Left renal pelvis (tissue), 4 donors: Measurements from ENCODE around the gene ADGRA1. TPM values are rescaled to one million over a fixed set of nuclear protein-coding genes. Genes with fewer than 3 reads are reported as not detected.

Experiments
- DNase-seq, 4 donors: peaks; one replicate each; pipeline ENCODE4 v3.0.0-alpha.2; 2013; ENCODE audit warnings: low read depth in 4 of 4, low spot score in 3 of 4
- polyA plus RNA-seq, 4 donors: library from polyadenylated mRNA; unstranded; fragments of 120-200 nt; gene quantifications; one replicate each; pipeline ENCODE4 v1.2.1, GENCODE V29; 2013; ENCODE audit not compliant: insufficient read length in 4 of 4

The ADGRA1 gene
- polyA plus RNA-seq, 4 donors, result 0.57 to 1.6 (median 1.2) TPM

DNA sequence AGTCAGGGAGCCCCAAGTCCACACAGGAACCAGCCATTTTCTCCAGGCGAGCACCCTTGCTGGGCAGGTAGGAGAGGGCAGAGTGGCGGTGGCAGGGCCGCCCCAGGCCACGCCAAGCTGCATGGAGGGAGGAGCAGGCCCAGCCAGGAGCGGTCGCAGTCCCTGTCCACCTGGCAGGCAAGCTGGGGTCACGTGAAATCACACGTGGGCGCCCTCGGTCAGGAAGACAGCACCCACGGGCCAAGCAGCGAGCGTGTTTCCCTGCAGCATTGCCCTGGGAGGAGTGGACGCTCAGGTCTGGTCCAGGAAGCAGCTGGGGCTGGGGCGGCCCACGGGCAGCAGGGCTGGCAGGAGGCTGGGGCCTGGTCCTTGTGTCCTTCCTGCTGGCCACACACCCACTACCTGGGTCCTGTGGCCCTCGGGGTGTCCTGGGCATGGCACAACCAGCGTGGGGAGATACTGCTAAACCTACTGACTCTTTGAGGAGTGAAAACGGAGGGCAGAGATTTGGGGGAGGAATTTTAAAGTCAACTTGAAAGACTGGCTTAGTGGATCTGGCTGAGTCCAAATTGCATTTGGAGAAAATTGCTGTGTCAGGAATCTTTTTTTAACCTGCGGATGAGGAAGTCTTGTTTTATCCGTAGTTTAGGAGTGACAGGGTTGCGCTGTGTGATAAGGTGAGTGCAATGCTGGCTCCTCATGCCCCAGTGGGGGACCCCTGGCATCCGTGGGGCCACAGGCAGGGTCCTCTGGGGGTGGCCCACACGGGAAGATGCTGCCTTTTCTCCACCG lies 12.2 kb upstream of the ADGRA1 start:
- DNase-seq, result no peak

DNA sequence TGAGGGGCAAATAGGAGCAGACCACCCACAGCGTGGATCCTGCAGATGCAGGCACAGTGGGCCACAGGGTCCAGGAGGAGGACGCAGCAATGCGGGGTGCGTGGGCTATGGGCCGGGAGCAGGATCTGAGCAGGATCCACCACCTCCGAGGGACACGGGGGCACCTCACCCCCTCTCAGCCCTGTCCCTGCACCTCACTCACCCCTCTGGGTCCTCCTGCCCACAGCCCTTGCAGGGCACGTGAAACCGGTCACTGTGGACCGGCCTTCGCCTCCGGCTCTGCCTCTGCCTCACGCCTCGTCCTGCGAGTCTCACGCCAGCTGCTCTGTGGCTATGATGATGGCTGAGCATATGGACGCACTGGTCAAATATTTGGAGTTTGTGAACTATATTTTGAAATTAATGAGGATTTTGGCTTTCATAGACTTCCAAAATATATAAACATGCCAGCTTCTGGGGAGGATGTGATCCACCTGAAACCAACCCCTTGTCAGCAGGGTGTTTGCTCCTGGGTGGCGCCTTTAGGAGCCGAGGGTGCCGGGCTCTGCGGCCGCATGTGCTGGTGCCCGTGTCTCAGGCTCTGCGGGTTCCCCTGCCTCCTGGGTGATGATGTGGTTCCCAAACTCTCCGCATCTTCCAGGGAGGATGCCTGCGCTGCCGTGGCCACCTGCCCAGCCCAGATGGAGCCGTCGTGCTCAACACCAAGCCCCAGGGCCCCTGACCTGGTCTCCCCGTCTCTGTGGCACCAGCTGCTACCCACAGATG lies 11.3 kb upstream of the ADGRA1 start:
- no peak for DNase-seq

DNA sequence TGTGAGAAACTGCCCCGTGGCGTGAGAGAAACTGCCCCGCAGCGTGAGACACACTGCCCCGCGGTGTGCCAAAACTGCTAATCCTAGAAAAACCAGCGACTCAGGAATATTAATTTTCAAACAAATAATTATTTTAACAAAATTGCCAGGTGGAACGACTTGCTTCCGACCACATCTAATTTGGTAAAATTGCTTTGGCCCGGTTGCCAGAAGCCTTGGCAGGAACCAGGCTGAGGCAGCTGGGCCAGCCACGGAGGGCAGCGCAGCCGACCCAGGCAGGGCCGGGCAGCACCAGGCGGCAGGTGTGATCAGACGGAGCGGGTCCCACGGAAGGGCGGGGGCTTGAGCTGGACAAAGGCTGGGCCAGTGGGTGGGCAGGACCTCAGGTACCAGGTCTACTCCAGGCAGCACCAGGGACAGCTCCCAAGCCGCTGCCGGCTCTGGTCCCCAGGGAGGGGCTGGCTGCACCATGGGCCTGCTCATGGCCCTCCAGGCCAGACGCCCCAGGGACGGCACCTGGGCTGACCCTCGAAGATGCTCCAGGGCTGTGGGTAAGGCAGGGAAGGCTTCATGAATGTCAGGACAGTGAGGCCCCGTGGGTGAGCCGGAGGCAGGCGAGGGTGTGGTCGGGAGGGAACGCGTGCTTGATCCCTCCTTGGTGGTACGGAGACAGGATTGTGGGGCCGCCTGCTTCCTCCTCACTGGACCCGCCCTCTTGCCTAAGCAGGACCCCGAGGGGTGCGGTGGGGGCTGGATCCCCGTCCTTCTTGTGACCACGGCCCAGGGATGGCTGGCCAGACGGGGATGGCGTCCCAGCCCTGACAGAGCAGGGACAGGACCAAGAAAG lies 7.7 kb upstream of the ADGRA1 start:
- DNase-seq, result peak in 1 of 4 donors; percentile 42

DNA sequence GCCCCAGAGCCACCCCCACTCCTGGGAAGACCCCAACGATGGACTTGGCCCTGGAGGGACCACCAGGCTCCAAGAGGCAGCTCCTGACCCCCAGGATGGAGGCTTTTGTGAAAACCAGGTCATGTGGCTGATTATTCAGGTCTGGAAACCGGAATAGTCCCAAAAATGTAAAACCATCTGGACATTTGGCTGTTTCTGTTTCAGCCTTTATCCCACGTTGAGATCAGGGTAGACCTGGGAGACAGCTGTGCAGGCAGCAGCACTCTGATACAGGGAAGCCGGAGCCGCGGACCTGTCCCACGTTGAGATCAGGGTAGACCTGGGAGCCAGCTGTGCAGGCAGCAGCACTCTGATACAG lies 7.1 kb upstream of the ADGRA1 start:
- DNase-seq, result no peak

DNA sequence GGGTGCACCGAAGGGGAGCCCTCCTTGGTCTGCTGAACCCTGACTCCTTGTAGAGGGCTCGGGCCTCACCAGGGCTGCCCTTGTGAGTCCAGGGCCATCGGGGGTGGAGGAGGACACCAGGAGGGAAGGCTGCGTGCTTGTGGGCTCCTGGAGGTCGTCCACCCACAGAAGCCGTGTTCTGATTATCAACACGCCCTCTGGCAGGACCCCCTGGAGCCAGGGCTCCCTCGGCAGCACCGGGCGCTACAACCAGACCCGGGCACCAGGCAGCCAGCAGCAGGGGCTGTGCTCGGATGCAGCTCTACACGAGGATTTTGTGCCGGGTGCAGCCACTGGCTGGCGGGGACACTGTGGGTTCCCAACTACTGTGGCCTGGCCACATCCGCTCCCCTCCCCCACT lies 6.1 kb upstream of the ADGRA1 start:
- no peak for DNase-seq

DNA sequence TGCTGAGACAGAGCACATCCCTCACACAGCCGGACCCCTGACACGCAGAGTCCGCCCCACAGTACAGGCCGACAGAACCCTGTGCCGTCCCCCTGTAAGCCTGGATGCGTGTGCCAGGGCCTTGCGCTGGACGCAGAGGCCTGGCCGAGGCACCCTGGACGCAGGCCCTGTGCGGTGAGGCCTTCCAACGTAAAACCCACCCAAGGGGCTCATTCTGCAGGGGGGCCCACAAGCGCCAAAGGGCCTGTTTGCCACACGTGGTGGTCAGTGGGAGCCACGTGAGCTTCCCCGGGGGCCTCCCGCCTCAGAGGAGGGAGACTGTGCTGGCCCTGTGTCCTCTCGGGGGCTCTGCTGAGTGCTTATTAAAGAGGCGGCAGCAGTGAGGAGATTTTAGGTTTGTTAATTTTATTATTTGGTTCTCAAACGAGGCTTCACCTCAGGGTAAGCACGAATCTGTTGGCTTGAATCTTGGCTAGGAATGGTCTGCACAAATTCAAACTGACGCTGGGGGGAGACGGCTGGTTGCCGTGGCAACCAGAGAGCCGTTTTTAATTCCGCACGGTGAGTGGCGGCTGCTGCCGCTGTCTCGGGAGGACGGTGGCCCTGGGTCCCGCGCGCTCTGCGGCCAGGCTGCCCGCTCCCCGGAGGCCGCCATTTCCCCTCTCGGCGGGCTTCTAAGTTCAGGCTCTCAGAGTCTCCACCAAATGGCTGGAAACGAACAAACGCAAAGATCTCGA lies 4.9 kb upstream of the ADGRA1 start:
- DNase-seq, result no peak

DNA sequence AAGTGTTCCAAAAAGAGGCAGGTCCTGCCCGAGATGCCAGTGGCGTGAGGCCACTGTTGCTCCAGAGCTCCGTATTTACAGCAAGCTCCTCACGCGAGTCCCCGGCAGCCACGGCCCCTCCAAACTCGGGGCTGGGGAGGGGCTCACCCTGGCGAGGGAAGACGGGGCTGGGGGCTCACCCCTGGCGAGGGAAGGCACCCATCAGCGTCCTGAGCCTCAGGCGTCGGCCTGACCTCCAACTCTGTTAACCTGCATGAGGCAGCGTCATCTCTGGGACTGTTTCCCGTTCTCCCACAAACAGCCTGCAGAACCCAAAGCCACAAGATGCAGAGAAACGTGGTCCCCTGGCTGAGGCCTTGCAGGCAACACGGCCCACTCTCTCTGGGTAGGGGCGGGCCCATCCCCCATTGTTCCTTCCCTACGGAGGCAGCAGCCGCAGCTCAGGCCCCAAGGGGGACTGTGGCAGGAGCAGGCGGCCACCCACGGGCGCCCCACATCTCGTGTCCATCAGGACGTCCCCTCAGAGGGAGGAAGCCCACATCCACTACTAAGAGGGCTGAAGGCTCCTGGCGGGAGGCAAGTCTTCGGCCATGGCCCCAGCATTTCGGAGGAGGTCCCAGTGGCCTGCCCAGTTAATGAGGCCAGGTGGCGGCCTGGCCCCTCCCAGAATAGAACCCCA lies 4.2 kb upstream of the ADGRA1 start:
- DNase-seq, result no peak

DNA sequence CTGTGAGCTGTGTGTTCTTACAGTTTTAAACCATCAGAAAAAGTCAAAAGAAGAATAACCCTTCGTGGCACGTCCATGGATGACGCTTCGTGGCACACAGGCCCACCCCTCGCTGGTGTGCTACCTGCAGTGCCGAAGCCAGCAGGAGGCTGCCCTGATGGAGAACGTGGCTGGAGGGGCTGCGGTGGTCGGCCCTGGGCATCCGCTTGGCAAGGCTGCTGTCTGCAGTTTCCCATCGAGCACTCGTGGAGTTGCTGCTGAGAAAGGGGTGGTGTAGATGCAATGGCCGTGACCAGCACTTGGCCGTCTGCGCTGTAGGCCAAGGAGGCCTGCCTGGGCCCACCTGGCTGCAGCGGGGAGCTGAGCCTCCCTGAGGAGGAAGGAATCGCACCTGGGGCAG lies 3.2 kb upstream of the ADGRA1 start:
- DNase-seq, result no peak

DNA sequence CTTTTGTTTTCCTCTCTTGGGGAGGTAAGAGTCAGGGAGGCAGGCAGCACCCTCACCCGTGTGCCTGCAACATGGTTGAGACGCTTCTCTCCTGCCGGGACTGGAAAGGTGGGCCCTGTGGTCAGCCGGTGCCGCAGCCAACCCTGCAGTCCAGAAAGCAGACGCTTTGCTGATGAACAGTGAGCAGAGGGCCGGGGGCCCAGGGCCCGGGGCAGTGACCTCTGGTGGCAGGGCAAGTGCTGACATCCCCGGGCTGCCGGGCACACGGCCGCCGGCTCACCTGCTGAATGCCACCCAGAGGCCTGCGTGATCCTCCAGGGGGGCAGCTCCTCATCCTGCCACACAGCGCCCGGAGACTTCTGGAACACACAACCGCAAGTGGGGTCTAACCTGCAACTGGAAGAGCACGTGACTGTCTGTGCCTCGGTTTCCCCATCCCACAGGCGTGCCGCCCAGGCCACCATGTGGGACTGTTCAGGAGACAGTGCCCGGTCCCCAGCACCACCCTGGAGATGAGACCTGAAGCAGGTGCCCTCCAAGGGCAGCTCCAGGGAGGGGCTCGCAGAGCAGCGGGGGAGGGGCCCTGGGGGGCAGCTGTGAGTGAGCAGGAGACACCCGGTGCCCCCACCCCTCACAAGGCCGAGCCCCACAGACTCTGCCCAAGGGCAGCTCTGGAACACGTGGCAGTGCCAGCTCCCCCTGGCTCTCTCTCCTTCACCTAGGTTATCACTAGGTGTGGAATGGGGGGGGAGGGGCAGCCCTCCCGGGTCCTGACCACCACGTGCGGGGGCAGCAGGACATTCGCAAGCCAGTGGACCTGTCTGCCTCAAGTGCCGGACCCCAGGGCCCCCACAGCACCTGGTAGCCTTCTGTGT lies 2.2 kb upstream of the ADGRA1 start:
- no peak for DNase-seq

DNA sequence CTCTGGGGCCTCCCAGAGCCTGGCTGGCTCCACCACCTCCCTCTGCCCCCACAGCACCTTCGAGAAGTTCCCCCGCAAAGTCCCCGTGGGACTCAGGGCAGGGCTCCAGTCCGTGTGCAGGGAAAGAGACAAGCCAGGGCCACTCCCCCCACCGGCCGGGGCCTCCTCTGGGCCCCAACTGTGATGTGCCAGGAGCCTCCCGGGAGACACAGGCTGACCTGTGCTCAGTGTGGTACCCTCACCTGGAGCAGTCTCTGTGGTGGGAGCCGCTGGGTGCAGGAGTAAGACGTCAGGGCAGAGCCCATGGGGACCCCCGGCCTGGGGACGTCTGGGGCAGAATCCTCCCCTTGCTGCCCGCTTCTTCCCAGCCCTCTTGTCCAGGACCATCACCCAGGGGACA lies 1.5 kb upstream of the ADGRA1 start:
- no peak for DNase-seq

DNA sequence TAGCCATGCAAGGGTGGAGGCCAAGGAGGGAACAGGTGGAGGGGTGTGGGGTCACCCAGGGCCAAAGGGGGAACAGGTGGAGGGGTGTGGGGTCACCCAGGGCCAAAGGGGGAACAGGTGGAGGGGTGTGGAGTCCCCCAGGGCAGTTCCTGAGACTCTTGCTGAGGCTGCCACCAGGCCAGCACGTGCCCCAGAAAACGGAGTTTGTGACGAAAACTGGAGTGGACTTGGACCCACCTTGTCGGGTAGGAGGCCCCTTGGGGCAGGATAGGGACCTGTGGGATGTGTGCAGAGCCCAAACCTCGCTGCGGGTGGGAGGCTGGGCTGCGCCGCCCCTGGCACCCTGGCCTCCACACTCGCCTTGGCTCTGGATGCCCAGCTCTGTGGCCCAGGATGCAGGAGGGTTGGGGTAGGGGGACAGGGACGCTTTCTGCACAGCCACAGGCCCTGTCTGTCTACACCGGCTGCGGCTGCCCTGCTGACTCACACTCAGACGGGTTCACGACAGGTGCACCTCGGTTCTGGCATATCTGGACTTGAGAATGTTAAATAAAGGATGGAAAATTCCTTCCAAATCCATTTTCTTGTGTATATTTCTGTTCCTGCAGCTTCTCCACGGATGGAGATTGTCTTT lies 562 bp upstream of the ADGRA1 start:
- DNase-seq, result no peak

DNA sequence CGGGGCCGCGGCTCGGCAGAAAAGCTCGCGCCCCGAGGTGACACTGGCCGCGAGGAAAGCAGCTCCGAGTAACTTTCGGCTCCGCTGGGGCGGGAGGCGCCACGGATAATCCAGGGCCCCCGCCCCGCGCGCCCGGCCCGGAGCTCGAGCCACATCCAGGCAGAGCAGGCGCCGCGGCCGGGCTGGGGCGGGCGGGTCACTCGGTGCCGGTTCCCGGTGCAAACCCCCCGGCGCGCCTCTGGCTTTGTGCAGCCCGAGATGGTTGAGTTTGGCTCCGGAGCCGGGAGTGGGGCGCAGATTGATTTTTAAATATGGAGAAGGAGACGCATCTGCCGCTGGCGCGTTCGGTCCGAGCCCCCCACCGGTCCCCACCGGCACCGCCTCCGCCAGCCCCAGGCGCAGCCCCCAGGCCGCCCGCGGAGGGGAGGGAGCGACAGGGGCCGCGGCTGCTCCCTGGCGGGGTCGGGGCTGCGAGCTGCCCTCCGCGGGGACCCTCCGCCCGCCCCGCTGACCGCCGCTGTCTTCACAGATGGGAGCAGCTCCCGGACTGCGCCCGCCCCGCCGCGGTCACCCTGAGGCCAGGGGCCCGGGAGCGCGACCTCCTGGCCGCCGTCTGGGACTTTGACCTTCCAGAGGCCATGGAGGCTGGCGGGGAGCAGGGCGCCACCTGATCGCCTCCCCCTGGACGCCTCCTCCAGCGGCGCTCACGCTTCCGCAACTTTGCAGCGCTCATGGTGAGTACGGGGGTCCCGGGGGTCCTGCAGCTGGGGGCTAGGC lies 643 bp downstream of the ADGRA1 start:
- DNase-seq, result no peak

DNA sequence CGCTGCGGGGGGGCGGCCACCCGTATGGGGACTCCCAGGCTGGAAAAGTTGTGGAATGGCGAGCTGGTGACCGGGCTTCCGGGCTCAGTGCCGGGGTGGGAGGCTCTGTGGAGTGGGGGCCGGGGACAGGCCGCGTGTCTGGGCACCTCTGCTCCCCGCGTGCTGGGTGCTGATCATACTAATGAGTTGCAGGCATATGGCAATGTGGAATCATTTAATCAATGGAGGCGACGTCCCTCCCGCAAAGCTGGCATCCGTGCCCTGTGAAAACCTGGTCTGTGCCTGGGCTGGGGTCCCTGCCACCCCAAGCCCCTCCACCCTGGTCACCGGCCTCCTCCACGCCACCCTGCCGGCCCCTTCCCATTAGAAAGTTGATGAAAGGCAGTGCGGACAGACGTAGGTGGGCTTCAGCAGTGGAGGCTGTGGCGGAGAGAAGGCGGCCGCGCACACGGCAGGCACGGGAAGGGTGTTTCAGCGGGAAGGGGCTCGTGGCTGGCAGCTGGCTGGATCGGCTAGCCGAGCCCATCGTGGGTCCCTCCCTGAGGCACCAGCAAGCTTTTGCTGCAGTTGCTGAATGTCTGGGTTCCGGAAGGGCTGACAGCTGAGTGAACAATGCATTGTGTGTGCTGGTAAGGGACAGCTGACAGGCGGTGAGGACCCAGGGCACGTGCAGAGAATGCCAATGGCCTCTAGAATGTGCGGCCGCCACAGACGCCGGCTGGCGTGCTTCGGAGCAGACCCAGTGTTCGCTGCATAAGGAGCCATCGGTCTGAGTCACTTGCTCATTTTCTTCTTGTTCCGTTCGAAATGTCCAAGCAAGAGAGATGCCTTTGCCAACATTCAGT lies 1.5 kb downstream of the ADGRA1 start:
- no peak for DNase-seq

DNA sequence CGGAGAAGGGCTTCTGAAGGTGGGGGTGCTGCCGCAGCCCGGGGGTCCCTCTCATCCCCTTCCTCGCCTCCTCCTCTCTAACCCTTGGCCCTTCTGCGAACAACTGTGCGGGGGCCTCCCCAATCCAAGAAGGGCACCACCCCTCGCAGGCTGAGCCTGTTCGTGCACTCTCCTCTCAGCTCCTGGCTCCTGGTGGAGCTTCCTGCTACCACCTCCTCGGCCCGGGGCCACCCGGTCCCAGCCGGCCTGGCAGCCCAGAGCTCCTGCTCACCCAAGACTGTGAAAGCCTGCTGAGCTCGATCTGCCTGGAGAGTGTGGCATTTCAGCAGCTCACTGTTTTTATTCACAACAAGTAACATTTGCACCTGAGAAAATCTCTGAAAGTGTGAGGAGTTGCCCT lies 2.4 kb downstream of the ADGRA1 start:
- DNase-seq, result no peak

DNA sequence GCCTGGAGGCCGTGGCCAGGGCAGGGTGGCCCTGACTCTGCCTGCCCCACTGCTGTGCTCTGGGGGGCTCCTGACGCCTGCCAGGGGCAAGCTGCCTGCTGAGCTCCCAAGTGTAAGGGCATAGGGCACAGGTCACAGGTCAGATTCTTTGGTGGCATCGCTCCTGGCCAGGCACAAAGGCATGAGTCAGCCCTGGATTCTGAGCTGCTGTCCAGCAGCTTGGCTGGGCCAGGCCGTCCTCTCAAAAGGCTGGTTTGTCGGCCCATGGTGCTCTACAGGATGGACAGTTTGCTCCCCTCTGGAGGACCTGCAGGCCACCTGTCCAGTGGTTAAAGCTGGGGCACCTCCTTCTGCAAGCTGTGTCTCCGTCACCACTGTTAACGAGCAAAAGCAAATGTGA lies 2.9 kb downstream of the ADGRA1 start:
- no peak for DNase-seq

DNA sequence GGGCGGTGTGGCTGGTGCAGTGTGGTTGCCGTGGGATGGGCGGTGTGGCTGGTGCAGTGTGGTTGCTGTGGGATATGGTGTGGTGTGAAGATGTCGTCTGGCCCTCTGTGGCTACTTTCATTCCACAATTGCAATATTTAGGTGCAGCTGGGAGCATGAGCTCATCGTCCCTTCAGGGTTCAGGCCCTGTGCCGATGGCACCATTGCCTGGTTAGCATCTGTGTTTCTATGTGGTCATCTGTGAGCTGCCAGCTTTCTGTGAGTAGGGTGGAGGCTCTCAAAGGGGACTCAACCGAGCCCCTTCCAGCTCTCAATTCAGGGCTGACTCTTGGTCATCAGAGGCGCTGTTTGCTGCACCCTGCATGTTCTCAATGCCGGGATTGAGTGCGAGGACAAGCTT lies 3.6 kb downstream of the ADGRA1 start:
- no peak for DNase-seq

DNA sequence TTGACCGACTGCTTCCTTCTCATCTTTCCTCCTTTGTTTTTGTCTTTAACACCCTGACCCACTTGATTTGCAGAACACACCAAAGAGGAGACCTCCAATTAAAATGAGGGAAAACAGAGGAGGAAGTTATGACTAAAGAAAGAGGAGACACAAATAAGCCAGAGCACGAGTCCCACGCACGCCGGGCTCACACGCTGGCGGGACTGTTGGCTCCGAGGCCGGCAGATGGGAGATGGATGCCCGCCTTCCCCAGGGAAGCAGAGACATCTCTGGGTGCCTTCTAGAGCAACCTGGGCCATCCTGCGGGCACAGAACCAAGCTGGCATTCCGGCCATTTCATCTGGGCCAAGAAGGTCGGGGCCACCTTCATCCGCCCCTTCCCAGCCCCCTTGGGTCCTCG lies 5.6 kb downstream of the ADGRA1 start:
- DNase-seq, result no peak
